SK-MEL-5 (cell line): Measurements from ENCODE around the gene NFKBIA. TPM values are rescaled to one million over a fixed set of nuclear protein-coding genes. Genes with fewer than 3 reads are reported as not detected.
A peak's percentile ranks its signal among the peaks of the same experiment; 100 is the strongest.
"Not testable (repeated sequence)": the region's sequence is repeated elsewhere in the genome, so short reads cannot be mapped to it uniquely, and the experiment has no call there.

Experiments used
- DNase-seq: peaks from one replicate; pipeline ENCODE4 v3.0.0-alpha.2; 2016; ENCODE audit warnings: low read depth, low spot score
- in situ Hi-C: cut with HindIII; loops from 2 replicates; pipeline ENCODE4 v1.10.0; 2016; ENCODE audit warnings: low sequenced_read_pairs, high pct_unique_total_duplicates, low pct_unique_long_range_greater_than_20kb
- total RNA-seq: library from RNA; depleted of rRNA; stranded (reverse); fragments of >200 nt; shearing (Covaris generic); gene quantifications from 2 replicates; pipeline ENCODE4 v1.2.3, GENCODE V29; 2014

NFKBIA gene
- total RNA-seq, 1 experiment from 2014 or later, result 26.7 TPM

DNA sequence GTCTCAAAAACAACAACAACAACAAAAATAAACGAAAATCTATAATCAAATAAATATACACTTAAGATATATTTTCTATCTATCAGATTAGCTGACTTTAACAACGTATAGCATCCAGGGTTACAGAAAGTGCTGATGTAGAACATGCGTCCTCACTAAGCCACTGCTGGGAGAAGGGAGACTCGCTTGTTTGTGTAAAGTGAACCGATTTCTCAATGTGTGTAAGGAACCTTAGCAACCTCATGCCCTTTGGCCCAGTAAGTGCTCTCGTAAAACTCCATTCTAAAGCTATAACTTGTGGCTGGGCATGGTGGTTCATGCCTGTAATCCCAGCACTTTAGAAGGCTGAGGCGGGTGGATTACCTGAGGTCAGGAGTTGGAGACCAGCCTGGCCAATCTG lies 23.8 kb downstream of the NFKBIA start:
- in situ Hi-C loops, result no loop called here
- no peak for DNase-seq

- DNase-seq, in situ Hi-C loops: not testable (repeated sequence)
Measured at GRCh38 chr14:35379234-35379933, 25.2 kb downstream of the NFKBIA start.

DNA sequence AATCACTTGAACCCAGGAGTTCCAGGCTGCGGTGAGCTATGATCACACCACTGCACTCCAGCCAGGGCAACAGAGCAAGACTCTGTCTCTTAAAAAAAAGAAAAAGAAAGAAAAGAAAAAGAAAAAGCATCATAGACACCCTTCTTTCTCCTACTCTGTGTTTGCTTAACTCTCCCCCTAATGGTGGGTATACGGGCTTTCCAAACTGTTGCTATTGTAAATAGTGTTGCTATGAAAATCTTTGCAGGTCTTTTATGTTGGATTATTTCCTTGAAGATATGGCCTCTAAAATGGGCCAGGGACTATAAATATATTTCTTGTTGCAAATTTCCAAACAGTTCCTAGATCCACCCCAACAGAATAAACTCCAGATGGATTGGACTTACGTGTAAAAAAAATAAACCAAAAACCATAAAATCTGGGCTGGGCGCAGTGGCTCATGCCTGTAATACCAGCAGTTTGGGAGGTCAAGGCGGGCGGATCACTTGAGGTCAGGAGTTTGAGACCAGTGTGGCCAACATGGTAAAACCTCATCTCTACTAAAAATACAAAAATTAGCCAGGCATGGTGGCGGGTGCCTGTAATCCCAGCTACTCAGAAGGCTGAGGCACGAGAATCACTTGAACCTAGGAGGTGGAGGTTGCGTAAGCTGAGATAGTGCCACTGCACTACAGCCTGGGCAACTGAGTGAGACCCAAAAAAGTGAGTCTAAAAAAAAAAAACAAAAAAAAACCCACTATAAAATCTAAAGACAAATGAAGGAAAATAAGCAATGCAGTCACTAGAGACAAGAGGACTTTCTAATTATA lies 25.9 kb downstream of the NFKBIA start:
- in situ Hi-C loops, result no loop called here
- DNase-seq, result no peak

DNA sequence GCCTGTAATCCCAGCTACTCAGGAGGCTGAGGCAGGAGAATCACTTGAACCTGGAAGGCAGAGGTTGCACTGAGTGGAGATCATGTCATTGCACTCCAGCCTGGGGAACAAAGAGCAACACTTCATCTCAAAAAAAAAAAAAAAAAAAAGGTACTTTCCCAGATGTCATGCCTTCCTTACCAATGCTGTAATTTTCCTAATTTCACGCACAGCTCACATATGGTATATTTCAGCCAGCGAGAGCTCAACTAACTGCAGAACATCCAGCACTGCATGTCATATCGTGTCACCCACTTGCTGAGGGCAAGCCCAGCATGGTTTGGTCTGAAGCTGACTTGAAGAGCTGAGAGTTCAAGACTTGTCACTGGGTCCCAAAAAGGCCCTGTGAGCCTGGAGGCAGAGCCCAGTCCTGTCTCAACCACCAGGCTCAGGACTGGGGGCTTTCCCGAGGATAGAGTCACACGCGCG lies 29.0 kb downstream of the NFKBIA start:
- in situ Hi-C loops, result no loop called here
- DNase-seq, result no peak

GRCh38 chr14:35374263-35374712 lies 30.3 kb downstream of the NFKBIA start:
- in situ Hi-C loops, result no loop called here

DNA sequence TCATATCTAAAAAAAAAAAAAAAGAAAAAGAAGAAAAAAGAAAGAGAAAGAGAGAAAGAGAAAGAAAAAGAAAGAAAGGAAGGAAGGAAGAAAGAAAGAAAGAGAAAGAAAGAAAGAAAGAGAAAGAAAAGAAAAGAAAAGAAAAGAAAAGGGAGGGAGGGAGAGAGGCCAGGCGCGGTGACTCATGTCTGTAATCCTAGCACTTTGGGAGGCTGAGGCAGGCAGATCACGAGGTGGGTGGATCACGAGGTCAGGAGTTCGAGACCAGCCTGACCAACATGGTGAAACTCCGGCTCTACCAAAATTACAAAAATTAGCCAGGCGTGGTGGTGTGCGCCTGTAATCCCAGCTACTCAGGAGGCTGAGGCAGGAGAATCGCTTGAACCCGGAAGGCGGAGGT lies 31.3 kb downstream of the NFKBIA start:
- in situ Hi-C loops, DNase-seq: not testable (repeated sequence)

More at GRCh38 chr14:35374263-35374712, 30.3 kb downstream of the NFKBIA start:
- DNase-seq, result no peak

- no peak for DNase-seq
- in situ Hi-C loops, result no loop called here
Measured at GRCh38 chr14:35370969-35371368, 33.6 kb downstream of the NFKBIA start.

DNA sequence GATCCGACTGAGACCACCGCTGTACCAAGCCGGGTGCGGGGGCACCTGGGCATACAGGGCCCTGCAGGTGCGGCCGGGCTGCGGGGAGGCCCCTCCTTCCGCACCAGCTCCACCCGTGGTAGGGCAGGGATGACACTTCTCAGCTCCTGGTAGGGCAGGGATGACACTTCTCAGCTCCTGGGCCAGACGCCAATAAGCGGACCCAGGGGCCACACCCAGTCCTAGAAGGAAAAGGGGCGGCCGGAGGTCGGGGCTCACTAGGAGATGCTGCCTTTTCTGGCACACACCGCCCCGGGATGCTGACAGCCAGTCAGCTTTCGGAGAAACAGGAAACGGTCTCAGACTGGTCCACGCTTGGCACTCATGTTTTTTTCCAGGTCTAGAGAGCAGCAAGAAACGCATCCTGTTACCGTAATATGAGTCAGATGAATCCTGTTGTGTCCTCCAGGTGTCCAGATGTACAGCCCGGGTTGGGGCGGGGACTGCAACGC lies 34.8 kb downstream of the NFKBIA start:
- in situ Hi-C loops, result no loop called here
- no peak for DNase-seq

DNA sequence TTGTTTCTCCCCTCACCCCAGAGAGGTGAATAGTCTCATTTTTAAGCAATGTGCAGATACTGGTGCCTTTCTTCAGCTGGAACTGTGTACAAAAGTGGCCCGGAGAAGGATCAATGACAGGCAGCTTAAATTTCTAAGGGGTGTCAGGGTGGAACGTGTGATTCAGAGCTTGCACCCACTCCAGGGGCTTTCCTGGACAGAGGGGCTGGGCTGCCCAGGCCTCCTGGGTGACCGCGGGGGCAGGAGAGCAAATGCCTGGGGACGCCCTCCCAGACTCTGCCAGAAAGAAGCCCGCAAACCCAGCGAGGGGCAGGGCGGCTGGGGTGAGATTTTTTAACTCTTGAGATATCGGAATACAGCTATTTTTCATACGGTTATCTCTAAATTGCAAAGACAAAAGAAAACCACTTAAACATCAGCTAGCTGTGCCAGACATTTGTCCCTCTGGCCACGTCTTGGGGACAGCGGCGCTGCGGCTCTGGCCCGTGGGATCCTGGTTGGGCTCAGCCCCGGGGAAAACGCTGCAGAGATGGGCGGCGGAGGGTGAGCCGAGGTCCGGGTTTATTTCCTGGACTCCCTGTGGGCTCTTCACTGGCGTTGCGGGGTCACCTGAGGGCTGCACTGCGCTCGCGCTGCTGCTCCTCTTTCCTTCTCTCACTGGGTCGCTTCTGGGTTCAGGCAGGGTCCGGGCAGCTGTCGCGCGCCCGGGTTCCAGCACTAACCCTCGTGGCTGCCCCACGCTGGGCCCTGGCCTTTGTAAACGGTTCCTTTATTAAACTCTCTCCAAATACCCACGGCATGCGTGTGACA lies 35.8 kb downstream of the NFKBIA start:
- DNase-seq, result no peak
- in situ Hi-C loops, result no loop called here

GRCh38 chr14:35368139-35368460 lies 36.4 kb downstream of the NFKBIA start:
- DNase-seq, result no peak
- in situ Hi-C loops, result no loop called here

DNA sequence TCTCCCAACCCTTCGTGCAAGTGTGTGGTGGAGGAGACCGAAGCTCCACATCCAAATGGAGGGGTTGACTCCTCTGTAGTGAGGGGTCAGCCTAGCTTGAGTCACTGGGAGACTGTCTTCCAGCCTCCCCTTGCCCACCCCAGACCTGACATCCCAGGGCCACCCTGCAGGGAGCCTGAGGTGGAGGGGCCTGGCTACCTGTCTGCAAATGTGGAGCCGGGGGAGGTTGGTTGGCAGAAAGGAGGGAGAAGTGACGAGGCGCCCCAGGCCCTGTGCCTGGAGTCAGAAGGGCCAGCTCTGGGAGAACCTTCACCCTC lies 37.5 kb downstream of the NFKBIA start:
- no peak for DNase-seq
- in situ Hi-C loops, result no loop called here

- DNase-seq, result no peak
- in situ Hi-C loops, result no loop called here
Measured at GRCh38 chr14:35366521-35366976, 38.0 kb downstream of the NFKBIA start.

DNA sequence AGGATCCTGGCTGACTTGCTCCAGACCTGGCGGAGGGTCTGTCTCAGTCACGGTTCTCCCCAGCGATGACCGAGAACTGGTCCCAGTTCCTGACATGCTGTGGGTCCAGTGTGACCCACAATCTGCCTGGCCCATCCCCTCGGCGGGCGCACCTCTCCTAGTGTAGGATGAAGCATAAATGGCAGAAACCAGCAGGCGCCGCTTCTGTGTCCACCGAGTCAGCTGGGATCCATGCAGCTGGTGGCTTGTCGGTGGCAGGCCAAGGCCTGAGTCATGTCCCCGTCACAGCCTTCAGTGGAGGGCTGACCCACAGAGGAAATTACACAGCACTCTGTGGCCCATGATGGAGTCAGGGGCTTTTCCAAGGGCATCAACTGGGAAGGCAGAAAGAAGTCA lies 38.5 kb downstream of the NFKBIA start:
- DNase-seq, result no peak
- in situ Hi-C loops, result no loop called here

DNA sequence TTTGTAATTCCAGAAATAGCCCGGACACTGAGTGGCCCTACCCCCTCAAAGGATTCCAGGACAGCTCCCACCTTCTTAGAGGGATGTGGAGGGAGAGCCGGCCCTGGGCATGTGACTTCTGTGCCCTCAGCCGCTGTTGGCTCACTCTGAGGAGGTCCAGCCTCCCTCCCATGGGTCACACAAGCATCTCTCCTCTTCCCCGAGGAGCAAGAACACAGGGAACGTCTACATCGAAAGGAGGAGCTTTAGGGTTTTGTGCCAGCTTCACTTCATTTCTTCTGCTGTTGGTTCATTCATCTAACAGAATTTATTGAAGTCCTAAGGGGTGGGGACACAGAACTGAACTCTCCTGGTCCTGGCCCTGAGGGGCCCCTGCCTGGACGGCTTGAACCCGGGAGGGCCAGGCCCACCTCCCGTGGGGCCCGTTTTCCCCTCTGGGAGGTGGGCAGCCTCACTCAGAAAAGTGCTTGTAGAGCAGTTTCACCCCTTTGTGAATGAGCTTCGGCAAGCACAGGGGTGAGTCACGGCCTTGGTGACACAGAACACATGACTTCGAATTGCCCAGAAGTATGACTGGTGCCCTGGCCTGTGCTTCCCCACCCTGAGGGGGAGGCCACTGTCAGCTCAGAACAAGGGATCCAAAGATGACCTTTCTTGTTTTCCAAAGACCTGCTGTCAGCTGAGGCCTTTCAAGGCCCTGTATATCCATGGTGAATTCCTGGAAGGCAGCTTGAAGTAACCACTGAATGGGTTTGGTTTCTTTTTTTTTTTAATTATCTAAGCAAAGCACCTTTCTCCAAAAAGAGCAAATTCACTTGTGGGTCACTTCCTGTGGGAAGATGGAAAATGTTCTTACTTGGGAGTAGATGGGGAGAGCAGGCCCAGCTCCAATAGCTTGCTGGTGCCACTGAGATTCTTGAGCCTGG lies 39.2 kb downstream of the NFKBIA start:
- in situ Hi-C loops, result no loop called here
- DNase-seq, result peak; percentile 93

DNA sequence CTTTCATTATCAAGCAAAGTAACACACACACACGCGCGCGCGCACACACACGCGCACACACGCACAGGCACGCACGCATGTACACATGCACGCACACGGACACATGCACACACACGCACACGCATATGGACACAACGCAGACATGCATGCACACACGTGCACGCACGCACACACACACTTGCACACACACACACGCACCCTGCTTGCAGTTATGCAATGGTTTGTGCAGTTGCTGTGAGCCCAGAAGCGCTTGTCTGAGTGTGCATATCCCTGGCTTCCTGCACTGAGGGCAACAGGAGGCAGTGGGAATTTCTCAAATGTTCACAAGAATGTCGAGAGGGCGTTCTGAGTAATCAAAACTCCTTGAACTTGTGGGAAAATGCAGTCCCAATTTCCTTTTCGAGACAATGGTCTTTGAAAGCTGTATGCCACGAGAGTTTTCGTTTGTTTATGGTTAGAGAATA lies 41.6 kb downstream of the NFKBIA start:
- in situ Hi-C loops, result no loop called here
- no peak for DNase-seq

DNA sequence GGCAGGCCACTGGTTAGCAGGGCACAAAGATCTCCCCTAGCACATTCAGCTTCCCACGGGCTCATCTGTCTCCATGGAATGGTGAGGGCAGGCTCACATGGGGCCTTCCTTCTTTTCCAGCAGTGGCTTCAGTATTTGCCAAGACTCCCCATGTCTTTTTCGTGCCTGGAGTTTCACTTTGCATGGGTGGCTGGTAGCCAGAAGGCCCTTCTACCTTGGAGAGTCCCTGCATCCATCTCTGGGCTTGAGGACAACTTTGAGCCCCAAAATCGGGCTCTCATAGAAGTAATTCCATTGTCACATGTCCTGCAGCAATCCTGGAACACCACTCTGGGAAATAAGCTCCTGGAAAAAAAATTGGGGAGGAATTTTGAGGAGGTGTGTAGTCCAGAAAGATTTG lies 42.1 kb downstream of the NFKBIA start:
- in situ Hi-C loops, result no loop called here
- DNase-seq, result no peak

- in situ Hi-C loops, result no loop called here
- no peak for DNase-seq
Measured at GRCh38 chr14:35361141-35361480, 43.4 kb downstream of the NFKBIA start.
